GM23338 (cell line): ENCODE results near the gene PRKCI. TPM values are rescaled to one million over a fixed set of nuclear protein-coding genes. Genes with fewer than 3 reads are reported as not detected.

ENCODE experiments used
- ATAC-seq: fragments of 200-7000 bp; cut with Tn5 transposase; 3 replicates; pipeline ENCODE4 v1.9.1; 2020
- DNase-seq: peaks from one replicate; pipeline ENCODE4 v3.0.0-alpha.2; 2015; ENCODE audit warnings: low spot score
- H2AFZ ChIP-seq: fragments of 200-600 bp; sonication (generic); 2 replicates; pipeline ENCODE4 v1.8.0; 2016; ENCODE audit warnings: antibody characterized with exemption, mild to moderate bottlenecking, moderate library complexity
- H3F3A ChIP-seq: fragments of 200-600 bp; sonication (generic); replicated peaks from 2 replicates; pipeline ENCODE4 v1.8.0; 2017; ENCODE audit warnings: antibody characterized with exemption, mixed run types, low read depth
- H3K27ac ChIP-seq: fragments of 200-600 bp; sonication (generic); 2 replicates; pipeline ENCODE4 v1.6.1; 2016; ENCODE audit warnings: low read depth
- H3K27me3 ChIP-seq: fragments of 200-600 bp; sonication (generic); 2 replicates; pipeline ENCODE4 v1.8.0; 2016; ENCODE audit warnings: mild to moderate bottlenecking, mixed run types, moderate library complexity; ENCODE audit not compliant: insufficient read depth
- H3K36me3 ChIP-seq: fragments of 200-600 bp; sonication (generic); 2 replicates; pipeline ENCODE4 v1.8.0; 2016; ENCODE audit warnings: mild to moderate bottlenecking; ENCODE audit not compliant: insufficient read depth
- H3K4me1 ChIP-seq: fragments of 200-600 bp; sonication (generic); 2 replicates; pipeline ENCODE4 v1.8.0; 2016; ENCODE audit warnings: mild to moderate bottlenecking, moderate library complexity; ENCODE audit not compliant: insufficient read depth
- H3K4me2 ChIP-seq: fragments of 200-600 bp; sonication (generic); 2 replicates; pipeline ENCODE4 v1.7.1; 2017; ENCODE audit warnings: mixed run types
- H3K4me3 ChIP-seq: fragments of 200-600 bp; sonication (generic); 2 replicates; pipeline ENCODE4 v1.6.1; 2016; ENCODE audit warnings: mixed run types
- H3K79me2 ChIP-seq: fragments of 200-600 bp; sonication (generic); replicated peaks from 2 replicates; pipeline ENCODE4 v1.8.0; 2017; ENCODE audit warnings: mild to moderate bottlenecking; ENCODE audit not compliant: insufficient read depth
- H3K9me2 ChIP-seq: fragments of 200-600 bp; sonication (generic); 2 replicates; pipeline ENCODE4 v1.8.0; 2017; ENCODE audit not compliant: insufficient read depth
- H4K20me1 ChIP-seq: fragments of 200-600 bp; sonication (generic); replicated peaks from 2 replicates; pipeline ENCODE4 v1.8.0; 2017; ENCODE audit warnings: mild to moderate bottlenecking; ENCODE audit not compliant: insufficient read depth
- H3K27ac Mint-ChIP-seq: 2 replicates; pipeline ENCODE4 v1.8.0; 2020; ENCODE audit warnings: inconsistent platforms, mild to moderate bottlenecking, moderate library complexity, mixed read lengths
- H3K27me3 Mint-ChIP-seq: 3 replicates; pipeline ENCODE4 v1.8.0; 2022; ENCODE audit warnings: low read depth, mild to moderate bottlenecking, moderate library complexity, mixed read lengths, inconsistent platforms; ENCODE audit not compliant: insufficient read depth, poor library complexity
- H3K36me3 Mint-ChIP-seq: 3 replicates; pipeline ENCODE4 v1.8.0; 2021; ENCODE audit warnings: low read depth, mild to moderate bottlenecking, inconsistent platforms, moderate library complexity, mixed read lengths
- H3K4me1 Mint-ChIP-seq: 3 replicates; pipeline ENCODE4 v1.8.0; 2020; ENCODE audit warnings: mild to moderate bottlenecking, inconsistent platforms, mixed read lengths
- H3K4me3 Mint-ChIP-seq: 3 replicates; pipeline ENCODE4 v1.8.0; 2021; ENCODE audit warnings: moderate library complexity, mild to moderate bottlenecking, inconsistent platforms, mixed read lengths
- H3K9me3 Mint-ChIP-seq: 3 replicates; pipeline ENCODE4 v1.8.0; 2020; ENCODE audit warnings: moderate library complexity, mild to moderate bottlenecking, inconsistent platforms, mixed read lengths
- CREB1 ChIP-seq: fragments of 250-450 bp; sonication (Bioruptor Pico); IDR thresholded peaks from 2 replicates; pipeline ENCODE4 v1.5.0; 2020; ENCODE audit warnings: low read depth, mild to moderate bottlenecking, moderate library complexity
- EZH2 ChIP-seq: fragments of 200-600 bp; sonication (generic); IDR thresholded peaks from one replicate; pipeline ENCODE4 v1.8.0; 2017; ENCODE audit warnings: antibody characterized with exemption, mild to moderate bottlenecking, low read depth; ENCODE audit not compliant: unreplicated experiment
- JUNB ChIP-seq: IDR thresholded peaks from one replicate; pipeline ENCODE4 v1.6.1; 2016; ENCODE audit warnings: antibody characterized with exemption; ENCODE audit not compliant: unreplicated experiment
- NANOG ChIP-seq: IDR thresholded peaks from 2 replicates; pipeline ENCODE4 v1.6.1; 2016; ENCODE audit warnings: antibody characterized with exemption, borderline replicate concordance
- STAT1 ChIP-seq: IDR thresholded peaks from one replicate; pipeline ENCODE4 v1.6.1; 2016; ENCODE audit warnings: antibody characterized with exemption; ENCODE audit not compliant: unreplicated experiment
- ZNF114 ChIP-seq: fragments of 250-450 bp; sonication (Bioruptor Pico); IDR thresholded peaks from 2 replicates; pipeline ENCODE4 v1.5.0; 2020; ENCODE audit warnings: mild to moderate bottlenecking, moderate library complexity
- ZNF462 ChIP-seq: fragments of 250-450 bp; sonication (Bioruptor Pico); IDR thresholded peaks from 2 replicates; pipeline ENCODE4 v1.5.0; 2020; ENCODE audit warnings: mild to moderate bottlenecking, moderate library complexity
- polyA plus RNA-seq: library from polyadenylated mRNA; unstranded; fragments of >200 nt; fragmentation: Nextera tagmentation; extraction: Ambion mirVana; gene quantifications from 2 replicates; pipeline ENCODE4 v1.2.1, GENCODE V29; 2016
- total RNA-seq: library from RNA; depleted of rRNA; stranded (reverse); fragments of >200 nt; shearing (Covaris generic); gene quantifications from 2 replicates; pipeline ENCODE4 v1.2.3, GENCODE V29; 2014
- TF ChIP-seq, protein P1 (sequence below), 2 experiments: fragments of 200-600 bp in 1 of 2; sonication (generic) in 1 of 2; conservative IDR thresholded peaks; 2 replicates each; pipeline versions ENCODE4 v1.5.1 to v1.6.1; 2016 to 2017; ENCODE audit warnings: antibody characterized with exemption in 2 of 2, low read depth in 2 of 2, mild to moderate bottlenecking in 2 of 2, moderate library complexity in 1 of 2

PRKCI gene
- total and polyA plus RNA-seq, 2 experiments from 2014 or later: 58.0 to 119 TPM

- H3F3A ChIP-seq: 0 out of 2 replicates have a peak, but pooled peaks cover 3% of the 10 kb centered on the region
- Mint-ChIP-seq H3K27me3 (peaks cover 10% of the 10 kb centered on the region), H3K27ac (no peak overlapping the region), H3K9me3 (peaks cover 21% of the 10 kb centered on the region), H3K4me1 (peaks cover 18% of the 10 kb centered on the region), H3K36me3 (peaks cover 19% of the 10 kb centered on the region), H3K4me3 (no peak overlapping the region)
- DNase-seq (no peak), ATAC-seq (no peak)
- no peaks in the 10 kb centered on the region for H3K9me2 ChIP-seq
- peaks cover 14% of the 10 kb centered on the region; the same call in 1 of the 2 replicates for H3K4me1 ChIP-seq
- no peaks in the 10 kb centered on the region for H3K27me3 ChIP-seq
- H3K4me2 ChIP-seq: no peak overlapping the region
- H2AFZ ChIP-seq: no peak overlapping the region
- no peak overlapping the region for H3K27ac ChIP-seq
- no peaks in the 10 kb centered on the region for H4K20me1 ChIP-seq
- no peaks in the 10 kb centered on the region for H3K36me3 ChIP-seq
- H3K4me3 ChIP-seq: no peak overlapping the region
- no peaks in the 10 kb centered on the region for H3K79me2 ChIP-seq
- no peak for TF ChIP-seq EZH2
- no peak for TF ChIP-seq JUNB
- no peak for TF ChIP-seq ZNF114 (CRISPR knock-in tag)
- TF ChIP-seq, protein P1, sequence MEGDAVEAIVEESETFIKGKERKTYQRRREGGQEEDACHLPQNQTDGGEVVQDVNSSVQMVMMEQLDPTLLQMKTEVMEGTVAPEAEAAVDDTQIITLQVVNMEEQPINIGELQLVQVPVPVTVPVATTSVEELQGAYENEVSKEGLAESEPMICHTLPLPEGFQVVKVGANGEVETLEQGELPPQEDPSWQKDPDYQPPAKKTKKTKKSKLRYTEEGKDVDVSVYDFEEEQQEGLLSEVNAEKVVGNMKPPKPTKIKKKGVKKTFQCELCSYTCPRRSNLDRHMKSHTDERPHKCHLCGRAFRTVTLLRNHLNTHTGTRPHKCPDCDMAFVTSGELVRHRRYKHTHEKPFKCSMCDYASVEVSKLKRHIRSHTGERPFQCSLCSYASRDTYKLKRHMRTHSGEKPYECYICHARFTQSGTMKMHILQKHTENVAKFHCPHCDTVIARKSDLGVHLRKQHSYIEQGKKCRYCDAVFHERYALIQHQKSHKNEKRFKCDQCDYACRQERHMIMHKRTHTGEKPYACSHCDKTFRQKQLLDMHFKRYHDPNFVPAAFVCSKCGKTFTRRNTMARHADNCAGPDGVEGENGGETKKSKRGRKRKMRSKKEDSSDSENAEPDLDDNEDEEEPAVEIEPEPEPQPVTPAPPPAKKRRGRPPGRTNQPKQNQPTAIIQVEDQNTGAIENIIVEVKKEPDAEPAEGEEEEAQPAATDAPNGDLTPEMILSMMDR (conservative IDR thresholded peaks at IDR 0.05; ENCODE audit: low read depth in 2 of 2): no peak
- TF ChIP-seq NANOG: no peak
- TF ChIP-seq ZNF462 (CRISPR knock-in tag): no peak
- TF ChIP-seq CREB1 (CRISPR knock-in tag): no peak
- TF ChIP-seq STAT1: no peak
Observed at GRCh38 chr3:170346481-170347392, 124.5 kb downstream of the PRKCI start.
